Measurements from ENCODE around the gene VILL. TPM values are rescaled to one million over a fixed set of nuclear protein-coding genes. Genes with fewer than 3 reads are reported as not detected.
"Not testable (repeated sequence)": the region's sequence is repeated elsewhere in the genome, so short reads cannot be mapped to it uniquely, and the experiment has no call there.

The VILL gene
- total RNA-seq, 2 experiments from 2014 or later, result 13.2 to 13.6 TPM

GRCh38 chr3:37980462-37981347 lies 9.9 kb upstream of the VILL start:
- ChIA-PET CTCF (no interaction called here), POLR2A (no interaction called here)

- ChIA-PET CTCF (no interaction called here), POLR2A (no interaction called here)
Observed at GRCh38 chr3:37981348-37981664, 9.3 kb upstream of the VILL start.

- ChIA-PET POLR2A (no interaction called here), CTCF (interaction anchor here (4.6 kb wide), 1 partner anchor 8 kb away, joined by 17 read pairs; no protein-coding TSS in a partner anchor)
Observed at GRCh38 chr3:37982331-37982730, 8.3 kb upstream of the VILL start.

- CTCF ChIA-PET, result interaction anchor here (4.6 kb wide), 1 partner anchor 10 kb away, joined by 17 read pairs; no protein-coding TSS in a partner anchor
- POLR2A ChIA-PET, result no interaction called here
Observed at GRCh38 chr3:37984051-37984450, 6.5 kb upstream of the VILL start.

GRCh38 chr3:37984596-37984995 lies 6.0 kb upstream of the VILL start:
- CTCF ChIA-PET, result interaction anchor here (4.6 kb wide), 1 partner anchor 11 kb away, joined by 17 read pairs; no protein-coding TSS in a partner anchor

GRCh38 chr3:37985637-37986320 lies 4.8 kb upstream of the VILL start:
- ChIA-PET CTCF (interaction anchor here (1.0 to 4.6 kb wide), 3 partner anchors 11 to 16 kb away, joined by 3 to 17 read pairs (median 6); no protein-coding TSS in a partner anchor), POLR2A (no interaction called here)

More at GRCh38 chr3:37984596-37984995, 6.0 kb upstream of the VILL start:
- POLR2A ChIA-PET, result no interaction called here

GRCh38 chr3:37986479-37987314 lies 3.9 kb upstream of the VILL start:
- ChIA-PET POLR2A (no interaction called here), CTCF (interaction anchor here (2.2 to 4.6 kb wide), 2 partner anchors 13 to 15 kb away, joined by 6 to 17 read pairs; no protein-coding TSS in a partner anchor)

- POLR2A ChIA-PET, result no interaction called here
- CTCF ChIA-PET, result interaction anchor here (2.2 kb wide), 1 partner anchor 14 kb away, joined by 6 read pairs; no protein-coding TSS in a partner anchor
Observed at GRCh38 chr3:37987315-37987697, 3.3 kb upstream of the VILL start.

- POLR2A ChIA-PET, result no interaction called here
- CTCF ChIA-PET, result no interaction called here
Observed at GRCh38 chr3:37987751-37988179, 2.8 kb upstream of the VILL start.

- CTCF ChIA-PET, POLR2A ChIA-PET: not testable (repeated sequence)
Observed at GRCh38 chr3:37988376-37988775, 2.2 kb upstream of the VILL start.

GRCh38 chr3:37988931-37989525 lies 1.6 kb upstream of the VILL start:
- POLR2A ChIA-PET, result no interaction called here
- CTCF ChIA-PET, result no interaction called here

- ChIA-PET POLR2A (no interaction called here), CTCF (no interaction called here)
Observed at GRCh38 chr3:37989821-37990480, 635 bp upstream of the VILL start.

GRCh38 chr3:37991109-37991508 lies 523 bp downstream of the VILL start:
- CTCF ChIA-PET, result no interaction called here

GRCh38 chr3:37991823-37992222 lies 1.2 kb downstream of the VILL start:
- POLR2A ChIA-PET, result no interaction called here
- CTCF ChIA-PET, result interaction anchor here (0.5 to 1.7 kb wide), 2 partner anchors 17 to 796 kb away, joined by 3 to 6 read pairs; no protein-coding TSS in a partner anchor

More at GRCh38 chr3:37991109-37991508, 523 bp downstream of the VILL start:
- POLR2A ChIA-PET, result no interaction called here

GRCh38 chr3:37992271-37993066 lies 1.9 kb downstream of the VILL start:
- POLR2A ChIA-PET, result no interaction called here
- CTCF ChIA-PET, result interaction anchor here (0.5 to 1.7 kb wide), 2 partner anchors 18 to 796 kb away, joined by 3 to 6 read pairs; no protein-coding TSS in a partner anchor

GRCh38 chr3:37993067-37993455 lies 2.5 kb downstream of the VILL start:
- ChIA-PET POLR2A (no interaction called here), CTCF (interaction anchor here (1.7 kb wide), 1 partner anchor 19 kb away, joined by 6 read pairs; no protein-coding TSS in a partner anchor)

- CTCF ChIA-PET, result interaction anchor here (1.7 kb wide), 1 partner anchor 19 kb away, joined by 6 read pairs; no protein-coding TSS in a partner anchor
- POLR2A ChIA-PET, result no interaction called here
Observed at GRCh38 chr3:37993460-37993819, 2.9 kb downstream of the VILL start.

All from activated CD8-positive, alpha-beta memory T cell treated with anti-CD3 and anti-CD28 coated beads for 36 hours (primary cell).